Measurements from ENCODE around the gene DUSP16.

GRCh38 chr12:12577786-12578185 lies 15.1 kb upstream of the DUSP16 start:
- no peak for TF ChIP-seq POLR2A (IDR thresholded peaks at IDR 0.05; ENCODE audit: low read depth, low read length)
- TF ChIP-seq TAF1 (IDR thresholded peaks at IDR 0.05; ENCODE audit: low read depth, low read length) = no peak
- TF ChIP-seq POLR2AphosphoS5 (IDR thresholded peaks at IDR 0.05; ENCODE audit: low read depth, low read length) = no peak
